GM06990 (cell line): ENCODE data around the gene ABI3BP.

Experiments
- DNase-seq: peaks from one replicate; pipeline ENCODE4 v3.0.0-alpha.2; 2011; ENCODE audit not compliant: insufficient read length; ENCODE audit errors: extremely low read depth
- H3K27me3 ChIP-seq: replicated peaks from 2 replicates; pipeline ENCODE4 v1.6.0; 2011; ENCODE audit warnings: low read length; ENCODE audit not compliant: control insufficient read depth, insufficient read depth
- H3K36me3 ChIP-seq: 2 replicates; pipeline ENCODE4 v1.5.1; 2011; ENCODE audit warnings: low read length; ENCODE audit not compliant: control insufficient read depth, insufficient read depth
- H3K4me3 ChIP-seq: replicated peaks from 2 replicates; pipeline ENCODE4 v1.5.1; 2011; ENCODE audit warnings: low read depth, mild to moderate bottlenecking, control low read depth, low read length
- CTCF ChIP-seq: IDR thresholded peaks from 2 replicates; pipeline ENCODE4 v1.5.1; 2011; ENCODE audit warnings: low read length, control low read depth, mild to moderate bottlenecking, inconsistent platforms; ENCODE audit not compliant: insufficient read depth, poor library complexity, severe bottlenecking

The ABI3BP gene

GRCh38 chr3:100893590-100893989 lies 99.6 kb downstream of the ABI3BP start:
- H3K4me3 ChIP-seq = no peak overlapping the region
- H3K36me3 ChIP-seq = no peaks in the 10 kb centered on the region
- peak; percentile 31 for TF ChIP-seq CTCF
- no peaks in the 10 kb centered on the region for H3K27me3 ChIP-seq
- DNase-seq = no peak

GRCh38 chr3:100893108-100893507 lies 100.1 kb downstream of the ABI3BP start:
- H3K27me3 ChIP-seq = no peaks in the 10 kb centered on the region

GRCh38 chr3:100891827-100892226 lies 101.4 kb downstream of the ABI3BP start:
- no peaks in the 10 kb centered on the region for H3K36me3 ChIP-seq
- no peak for TF ChIP-seq CTCF
- H3K4me3 ChIP-seq = no peak overlapping the region
- no peaks in the 10 kb centered on the region for H3K27me3 ChIP-seq
- DNase-seq = no peak

More at GRCh38 chr3:100893108-100893507, 100.1 kb downstream of the ABI3BP start:
- TF ChIP-seq CTCF = no peak
- Histone ChIP-seq H3K4me3 (no peak overlapping the region), H3K36me3 (no peaks in the 10 kb centered on the region)
- DNase-seq = no peak

GRCh38 chr3:100891033-100891432 lies 102.2 kb downstream of the ABI3BP start:
- no peak for DNase-seq
- Histone ChIP-seq H3K27me3 (no peaks in the 10 kb centered on the region), H3K4me3 (no peak overlapping the region), H3K36me3 (no peaks in the 10 kb centered on the region)
- peak; percentile 6 for TF ChIP-seq CTCF

GRCh38 chr3:100888881-100889280 lies 104.3 kb downstream of the ABI3BP start:
- H3K36me3 ChIP-seq = no peaks in the 10 kb centered on the region
- H3K27me3 ChIP-seq = no peaks in the 10 kb centered on the region
- no peak for DNase-seq
- TF ChIP-seq CTCF = no peak
- no peak overlapping the region for H3K4me3 ChIP-seq

- Histone ChIP-seq H3K27me3 (no peaks in the 10 kb centered on the region), H3K4me3 (no peak overlapping the region), H3K36me3 (no peaks in the 10 kb centered on the region)
- no peak for TF ChIP-seq CTCF
- no peak for DNase-seq
Observed at GRCh38 chr3:100882571-100882984, 110.6 kb downstream of the ABI3BP start.
